SK-N-SH (cell line): ENCODE data around the gene RNF13. TPM values are rescaled to one million over a fixed set of nuclear protein-coding genes. Genes with fewer than 3 reads are reported as not detected.

Experiments
- CTCF ChIA-PET: fragments of 300-600, 350-600 bp; formaldehyde crosslinking; extraction: SDS; loops from one replicate; lab custom pipeline; 2021; lab: Yijun Ruan, JAX
- POLR2A ChIA-PET: fragments of 350-600 bp; sonication (Branson Sonifier 250); formaldehyde crosslinking; extraction: SDS; loops from one replicate; lab custom pipeline; 2020; ENCODE audit warnings: antibody characterized with exemption, inconsistent platforms; lab: Yijun Ruan, JAX
- DNase-seq: peaks from one replicate; pipeline ENCODE4 v3.0.0; 2012
- H2AFZ ChIP-seq: fragments of 200-600 bp; sonication (generic); 2 replicates; pipeline ENCODE4 v1.8.1; 2016; ENCODE audit warnings: antibody characterized with exemption, mild to moderate bottlenecking, low read depth
- H3F3A ChIP-seq: fragments of 200-600 bp; sonication (generic); replicated peaks from 2 replicates; pipeline ENCODE3; 2016; ENCODE audit warnings: antibody characterized with exemption, mild to moderate bottlenecking; ENCODE audit not compliant: insufficient read depth
- H3K27ac ChIP-seq, 2 experiments: fragments of 200-500 bp in 1 of 2; fragments of 200-600 bp in 1 of 2; sonication (Bioruptor generic) in 1 of 2; sonication (generic), shearing (Covaris generic) in 1 of 2; 2 replicates each; pipeline versions ENCODE4 v1.5.1 to v1.6.1; 2014 to 2016; ENCODE audit warnings: low read depth in 2 of 2, inconsistent platforms in 1 of 2, low read length in 1 of 2, mild to moderate bottlenecking in 1 of 2, mixed read lengths in 1 of 2
- H3K27me3 ChIP-seq: fragments of 200-600 bp; sonication (generic), shearing (Covaris generic); 2 replicates; pipeline ENCODE4 v1.6.1; 2016; ENCODE audit warnings: mixed run types; ENCODE audit not compliant: insufficient read depth
- H3K36me3 ChIP-seq, 2 experiments: fragments of 200-500 bp in 1 of 2; fragments of 200-600 bp in 1 of 2; sonication (Bioruptor generic) in 1 of 2; sonication (generic) in 1 of 2; replicated peaks in 1 of 2; 2 replicates each; pipeline versions ENCODE3 to v1.5.1; 2014 to 2016; ENCODE audit warnings: low read length in 1 of 2, mild to moderate bottlenecking in 1 of 2; ENCODE audit not compliant: insufficient read depth in 2 of 2, control insufficient read depth in 1 of 2
- H3K4me1 ChIP-seq, 2 experiments: fragments of 200-500 bp in 1 of 2; fragments of 200-600 bp in 1 of 2; sonication (Bioruptor generic) in 1 of 2; sonication (generic), shearing (Covaris generic) in 1 of 2; 2 replicates each; pipeline versions ENCODE4 v1.5.1 to v1.6.1; 2014 to 2016; ENCODE audit warnings: low read depth in 1 of 2, low read length in 1 of 2, mixed run types in 1 of 2; ENCODE audit not compliant: insufficient read depth in 2 of 2, control insufficient read depth in 1 of 2
- H3K4me2 ChIP-seq: fragments of 200-600 bp; sonication (generic), shearing (Covaris generic); 2 replicates; pipeline ENCODE4 v1.6.1; 2017; ENCODE audit warnings: mixed run types
- H3K4me3 ChIP-seq, 2 experiments: fragments of 200-500 bp in 1 of 2; fragments of 200-600 bp in 1 of 2; sonication (Bioruptor generic) in 1 of 2; sonication (generic), shearing (Covaris generic) in 1 of 2; 2 replicates each; pipeline versions ENCODE4 v1.5.1 to v1.8.1; 2014 to 2016; ENCODE audit warnings: low read depth in 2 of 2, inconsistent platforms in 1 of 2, low read length in 1 of 2, mild to moderate bottlenecking in 1 of 2, mixed read lengths in 1 of 2, moderate library complexity in 1 of 2
- H3K79me2 ChIP-seq: fragments of 200-600 bp; sonication (generic); 2 replicates; pipeline ENCODE4 v1.8.1; 2017; ENCODE audit warnings: mild to moderate bottlenecking; ENCODE audit not compliant: insufficient read depth
- H3K9ac ChIP-seq: fragments of 200-600 bp; sonication (generic); 2 replicates; pipeline ENCODE4 v1.6.1; 2017; ENCODE audit warnings: mixed run types
- H3K9me2 ChIP-seq: fragments of 200-600 bp; sonication (generic); 2 replicates; pipeline ENCODE4 v1.6.1; 2017; ENCODE audit warnings: mixed run types
- H3K9me3 ChIP-seq: fragments of 200-600 bp; sonication (generic); 2 replicates; pipeline ENCODE4 v1.6.1; 2017; ENCODE audit warnings: mixed run types, mild to moderate bottlenecking, moderate library complexity
- H4K20me1 ChIP-seq: fragments of 200-600 bp; sonication (generic); 2 replicates; pipeline ENCODE4 v1.6.1; 2017; ENCODE audit warnings: mild to moderate bottlenecking, mixed run types; ENCODE audit not compliant: insufficient read depth
- ELF1 ChIP-seq: IDR thresholded peaks from 2 replicates; pipeline ENCODE4 v1.4.0; 2012
- FOSL2 ChIP-seq: IDR thresholded peaks from 2 replicates; pipeline ENCODE4 v1.4.0; 2012; ENCODE audit warnings: low read depth, mild to moderate bottlenecking, moderate library complexity, borderline replicate concordance
- FOXJ3 ChIP-seq: sonication (generic); formaldehyde crosslinking; IDR thresholded peaks from 2 replicates; pipeline ENCODE4 v1.5.1; 2020; ENCODE audit warnings: mild to moderate bottlenecking, missing genetic modification reagents
- GATA2 ChIP-seq: sonication (generic); formaldehyde crosslinking; IDR thresholded peaks from 2 replicates; pipeline ENCODE4 v1.5.0; 2020; ENCODE audit warnings: mild to moderate bottlenecking, missing genetic modification reagents
- MXI1 ChIP-seq: IDR thresholded peaks from 2 replicates; pipeline ENCODE4 v1.6.1; 2012; ENCODE audit warnings: mild to moderate bottlenecking, low read depth, low read length, improper control_type of control experiment
- NRF1 ChIP-seq: IDR thresholded peaks from 2 replicates; pipeline ENCODE4 v1.6.1; 2012; ENCODE audit warnings: low read depth, mild to moderate bottlenecking, low read length
- POLR2AphosphoS5 ChIP-seq: IDR thresholded peaks from 2 replicates; pipeline ENCODE4 v1.6.1; 2012; ENCODE audit warnings: low read depth, low read length
- RCOR1 ChIP-seq: fragments of 150-350 bp; IDR thresholded peaks from 2 replicates; pipeline ENCODE4 v1.6.1; 2017; ENCODE audit warnings: antibody characterized with exemption, low read length
- SMC3 ChIP-seq: IDR thresholded peaks from 2 replicates; pipeline ENCODE4 v1.6.1; 2012; ENCODE audit warnings: low read depth, low read length, improper control_type of control experiment
- YY1 ChIP-seq: IDR thresholded peaks from 2 replicates; pipeline ENCODE4 v1.4.0; 2012; ENCODE audit warnings: low read depth, mild to moderate bottlenecking
- WGBS: methylation state at CpG from one replicate; pipeline ENCODE4 v1.1.6; 2017; ENCODE audit warnings: low lambda C conversion rate; 5-methylcytosine and 5-hydroxymethylcytosine counted together
- polyA plus RNA-seq, 3 experiments: library from polyadenylated mRNA; depleted of rRNA; stranded (reverse); fragments of >200 nt; gene quantifications; 2 replicates each; pipeline ENCODE4 v1.2.3, GENCODE V29; 2012
- TF ChIP-seq, protein P1 (sequence below): IDR thresholded peaks from 2 replicates; pipeline ENCODE4 v1.4.0; 2012; ENCODE audit warnings: low read depth, borderline replicate concordance

RNF13 gene
- polyA plus RNA-seq, 1 of the 3 experiments (the other 2 are of a cell fraction), result 14.9 TPM

DNA sequence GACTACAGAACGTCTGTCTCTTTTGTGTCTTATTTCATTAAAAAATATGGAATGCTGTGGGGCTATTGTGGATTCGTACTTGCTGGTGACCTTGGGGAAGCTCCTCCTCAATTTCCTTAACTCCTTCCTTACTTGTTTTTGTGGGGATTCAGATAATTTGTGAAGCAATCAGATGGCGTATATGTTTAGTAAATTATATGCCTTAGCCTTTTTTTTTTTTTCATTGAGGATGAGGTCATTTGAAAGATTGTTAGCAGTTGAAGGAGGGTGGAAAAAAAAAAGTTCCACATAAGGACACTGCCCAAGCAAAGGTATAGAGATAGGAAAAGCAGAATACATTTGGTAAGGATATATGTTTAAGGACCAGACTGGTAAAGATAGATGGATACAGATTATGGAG, 3.3 kb downstream of the RNF13 start:
- no peaks in the 10 kb centered on the region for H3K9me2 ChIP-seq
- H3K79me2 ChIP-seq, result peaks cover 69% of the 10 kb centered on the region
- ChIA-PET CTCF (interaction anchor here (1.2 kb wide), 1 partner anchor 63 kb away, joined by 3 read pairs; no protein-coding TSS in a partner anchor), POLR2A (no interaction called here)
- no peaks in the 10 kb centered on the region for H3K36me3 ChIP-seq
- 0 out of 2 replicates have a peak, but pooled peaks cover 1% of the 10 kb centered on the region for H3K9me3 ChIP-seq
- H4K20me1 ChIP-seq, result peaks cover 32% of the 10 kb centered on the region
- WGBS, result 77% methylated on average over 3 of the region's 3 CpGs
- DNase-seq, result no peak
- no peak overlapping the region for H3K27ac ChIP-seq
- no peak overlapping the region for H3K9ac ChIP-seq
- H3K4me3 ChIP-seq, result no peak overlapping the region
- H3K27me3 ChIP-seq, result no peaks in the 10 kb centered on the region
- TF ChIP-seq FOXJ3 (CRISPR knock-in tag) (no peak), FOSL2 (no peak), YY1 (no peak)
- H3K4me1 ChIP-seq, result peaks cover 5 to 9% of the 10 kb centered on the region in 2 experiments; a peak in 3 of 4 replicates
- no peak overlapping the region for H2AFZ ChIP-seq
- H3F3A ChIP-seq, result peaks cover 31% of the 10 kb centered on the region
- no peak overlapping the region for H3K4me2 ChIP-seq

- Histone ChIP-seq H4K20me1 (peaks cover 32% of the 10 kb centered on the region), H3K79me2 (peaks cover 75% of the 10 kb centered on the region), H3K4me1 (peaks cover 5 to 9% of the 10 kb centered on the region in 2 experiments; a peak in 3 of 4 replicates), H3K27ac (no peak overlapping the region), H3K9ac (no peak overlapping the region), H3K36me3 (no peaks in the 10 kb centered on the region), H3K27me3 (no peaks in the 10 kb centered on the region), H3K9me2 (no peaks in the 10 kb centered on the region), H3F3A (peaks cover 31% of the 10 kb centered on the region), H3K4me3 (no peak overlapping the region), H3K4me2 (no peak overlapping the region), H3K9me3 (0 out of 2 replicates have a peak, but pooled peaks cover 8% of the 10 kb centered on the region), H2AFZ (no peak overlapping the region)
- ChIA-PET POLR2A (no interaction called here), CTCF (interaction anchor here (1.2 to 1.9 kb wide), 2 partner anchors 8 to 63 kb away, joined by 3 to 7 read pairs; no protein-coding TSS in a partner anchor)
- no peak for DNase-seq
- 78% methylated on average over 2 of the region's 2 CpGs for WGBS
- no peak for TF ChIP-seq RCOR1
- no peak for TF ChIP-seq GATA2 (CRISPR knock-in tag)
- no peak for TF ChIP-seq MXI1
- TF ChIP-seq ELF1, result no peak
- TF ChIP-seq, protein P1, sequence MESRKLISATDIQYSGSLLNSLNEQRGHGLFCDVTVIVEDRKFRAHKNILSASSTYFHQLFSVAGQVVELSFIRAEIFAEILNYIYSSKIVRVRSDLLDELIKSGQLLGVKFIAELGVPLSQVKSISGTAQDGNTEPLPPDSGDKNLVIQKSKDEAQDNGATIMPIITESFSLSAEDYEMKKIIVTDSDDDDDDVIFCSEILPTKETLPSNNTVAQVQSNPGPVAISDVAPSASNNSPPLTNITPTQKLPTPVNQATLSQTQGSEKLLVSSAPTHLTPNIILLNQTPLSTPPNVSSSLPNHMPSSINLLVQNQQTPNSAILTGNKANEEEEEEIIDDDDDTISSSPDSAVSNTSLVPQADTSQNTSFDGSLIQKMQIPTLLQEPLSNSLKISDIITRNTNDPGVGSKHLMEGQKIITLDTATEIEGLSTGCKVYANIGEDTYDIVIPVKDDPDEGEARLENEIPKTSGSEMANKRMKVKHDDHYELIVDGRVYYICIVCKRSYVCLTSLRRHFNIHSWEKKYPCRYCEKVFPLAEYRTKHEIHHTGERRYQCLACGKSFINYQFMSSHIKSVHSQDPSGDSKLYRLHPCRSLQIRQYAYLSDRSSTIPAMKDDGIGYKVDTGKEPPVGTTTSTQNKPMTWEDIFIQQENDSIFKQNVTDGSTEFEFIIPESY, result no peak
- TF ChIP-seq POLR2AphosphoS5, result no peak
- no peak for TF ChIP-seq SMC3
- no peak for TF ChIP-seq NRF1
These were observed 4.0 kb downstream of the RNF13 start for GRCh38 chr3:149816986-149817385.
